ENCODE measurements around the gene CYFIP2.
A peak's percentile ranks its signal among the peaks of the same experiment; 100 is the strongest.
"Not testable (repeated sequence)": the region's sequence is repeated elsewhere in the genome, so short reads cannot be mapped to it uniquely, and the experiment has no call there.

Gene CYFIP2

DNA sequence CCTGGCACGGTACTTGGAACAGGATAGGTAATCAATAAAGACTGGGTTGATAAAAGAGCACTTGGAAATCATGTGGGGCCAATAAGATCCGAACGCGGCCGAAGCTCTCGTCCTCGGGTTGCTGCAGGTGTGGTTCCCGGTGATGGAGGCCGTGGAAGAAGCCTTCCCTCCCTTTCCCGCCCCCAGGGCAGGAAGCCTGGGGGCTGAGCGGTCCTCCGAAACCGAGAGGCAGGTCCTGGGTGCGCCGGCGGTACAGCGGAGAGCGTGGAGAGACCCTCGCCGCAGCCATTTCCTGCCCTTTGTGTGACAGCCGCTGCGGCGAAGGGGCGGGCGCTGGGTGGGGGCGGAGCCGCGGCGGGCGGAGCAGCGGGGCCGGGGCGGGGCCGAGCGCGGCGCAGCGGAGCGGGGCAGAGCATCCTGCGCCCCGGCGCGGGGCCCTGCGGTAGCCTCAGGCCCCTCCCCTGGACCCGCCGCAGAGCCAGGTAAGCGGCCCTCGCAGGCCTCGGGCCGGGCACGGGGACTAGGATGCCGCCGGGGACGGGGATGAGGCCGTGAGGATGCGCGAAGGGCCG lies at the start of gene CYFIP2:
Gene CYFIP2, plus strand, starts transcription at position 410 of the 572 bp plus-strand sequence. CDS start 19,239 bp downstream, outside the sequence.
- peak; percentile 15 for DNase-seq (ENCODE audit: low spot score)

DNA sequence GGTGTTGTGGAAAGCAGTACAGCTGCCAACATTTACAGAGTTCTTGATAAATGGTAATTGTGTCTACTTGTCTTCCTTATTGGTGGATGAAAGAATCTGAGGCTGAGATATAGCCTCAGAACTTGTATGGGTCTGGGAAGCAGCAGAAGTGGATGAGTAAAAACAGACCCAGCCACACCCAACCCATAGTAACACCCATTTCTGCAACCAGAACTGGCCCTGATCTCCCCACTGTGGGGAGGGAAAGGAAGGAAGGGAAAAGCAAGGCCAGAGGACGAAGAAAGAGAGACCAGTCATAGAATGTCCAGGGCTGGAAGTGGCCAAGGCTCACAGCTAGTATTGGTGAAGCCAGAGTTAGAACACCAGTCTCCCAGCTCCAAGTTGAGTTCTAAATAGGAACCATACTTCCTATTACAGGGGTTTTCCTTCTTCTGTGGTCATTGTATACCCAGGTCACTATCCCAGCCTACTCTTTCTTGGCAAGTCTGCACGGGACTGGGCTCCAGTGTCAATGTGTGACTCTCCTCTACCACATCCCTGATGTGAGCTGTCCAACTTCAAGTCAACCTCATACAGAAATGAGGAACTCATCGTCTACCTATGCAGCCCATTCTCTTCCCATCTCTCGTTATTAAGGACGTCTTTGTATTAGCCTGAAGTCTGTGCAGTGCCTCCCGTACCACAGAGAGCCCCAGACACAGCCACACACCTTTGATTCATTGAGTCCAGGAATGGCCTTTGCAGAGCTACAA lies 49.4 kb upstream of the CYFIP2 start:
- DNase-seq (ENCODE audit: low spot score), result no peak

DNA sequence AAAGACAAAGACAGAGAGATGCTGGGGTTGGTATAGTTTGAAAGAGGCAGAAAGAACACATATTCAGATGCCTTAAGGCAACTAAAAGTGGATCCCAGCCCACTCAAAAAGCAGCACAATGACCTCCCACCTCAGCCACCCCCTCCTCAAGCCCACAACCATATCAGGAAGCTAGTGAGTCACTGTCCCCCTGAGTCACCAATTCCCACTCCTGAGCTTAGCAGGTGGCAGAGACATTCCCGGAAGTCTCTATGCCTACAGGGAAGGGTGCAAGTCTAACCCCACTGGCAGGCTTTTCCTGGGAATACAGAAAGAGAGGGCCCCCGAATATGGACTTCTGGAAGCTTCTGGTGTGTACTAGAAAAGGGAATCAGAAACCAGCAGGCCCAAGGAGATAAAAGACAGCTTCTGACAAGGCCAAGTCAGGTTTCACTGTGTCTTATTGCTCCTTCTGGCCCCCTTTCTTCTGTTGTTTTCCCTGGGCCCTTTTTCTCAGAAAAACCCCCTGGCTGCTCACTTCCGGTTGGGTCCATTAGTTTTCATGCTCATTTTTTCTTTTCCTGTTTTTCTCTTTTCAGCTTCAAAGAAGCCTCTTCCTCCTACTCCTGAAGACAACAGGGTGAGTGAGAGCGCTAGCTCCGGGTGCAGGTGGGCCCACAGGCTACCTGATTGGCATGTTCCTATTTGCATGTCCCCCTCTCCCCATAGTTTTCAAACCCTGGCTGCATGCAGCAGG lies 48.5 kb upstream of the CYFIP2 start:
- no peak for DNase-seq (ENCODE audit: low spot score)

DNA sequence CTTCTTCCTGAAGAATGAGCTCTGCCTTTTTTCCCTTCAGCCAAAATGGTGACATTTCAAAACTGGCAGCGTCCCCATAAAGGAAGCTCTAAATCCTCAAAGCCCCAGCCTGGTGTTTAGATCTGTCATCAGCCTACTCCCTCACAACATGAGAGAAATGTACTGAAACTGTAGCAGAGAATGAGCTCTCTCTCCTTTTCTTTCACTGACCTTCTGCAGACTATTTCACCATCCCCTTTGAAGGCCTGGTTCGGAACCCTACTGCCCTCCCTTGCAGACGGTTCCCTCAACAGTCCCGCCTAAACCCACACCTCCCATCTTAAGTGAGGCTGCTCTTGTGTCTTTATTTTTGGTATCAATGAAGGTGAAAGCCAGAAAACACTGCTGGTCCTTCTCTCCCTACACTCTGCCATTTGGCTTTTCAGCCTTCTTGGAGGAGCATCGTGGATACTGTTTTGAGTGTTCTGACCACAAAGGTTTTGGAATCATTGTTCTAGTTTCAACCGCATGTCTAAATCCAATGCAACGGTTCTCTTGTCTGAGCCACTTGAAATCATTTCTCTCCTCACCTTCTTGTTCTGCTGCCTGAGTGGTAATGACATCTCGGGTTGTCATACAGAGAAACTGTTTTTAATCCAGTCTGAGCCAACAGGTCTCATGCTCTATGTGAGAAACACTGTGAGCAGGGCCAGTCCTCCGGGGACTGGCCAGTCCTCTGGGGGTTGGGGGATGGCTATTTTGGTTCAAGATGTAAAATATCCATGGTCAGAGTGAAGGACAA lies 46.2 kb upstream of the CYFIP2 start:
- no peak for DNase-seq (ENCODE audit: low spot score)

DNA sequence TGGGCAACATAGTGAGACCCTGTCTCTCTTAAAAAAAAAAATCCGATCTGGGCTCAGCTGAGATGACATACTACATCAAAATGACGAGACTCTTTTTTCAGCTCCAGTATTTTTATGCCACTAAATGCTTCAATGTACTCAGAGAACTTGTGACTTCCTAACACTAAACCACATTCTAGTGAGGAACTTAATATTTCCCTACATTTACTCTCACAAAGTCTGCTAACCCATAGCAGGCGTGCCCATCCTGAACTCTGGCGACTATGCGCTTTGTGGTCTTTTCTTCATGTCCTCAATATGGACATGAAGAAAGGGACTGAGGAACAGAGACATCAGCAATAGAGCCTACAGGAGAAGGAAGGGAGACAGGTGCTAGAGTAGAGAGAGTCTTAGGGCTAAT lies 44.0 kb upstream of the CYFIP2 start:
- DNase-seq (ENCODE audit: low spot score), result no peak

DNA sequence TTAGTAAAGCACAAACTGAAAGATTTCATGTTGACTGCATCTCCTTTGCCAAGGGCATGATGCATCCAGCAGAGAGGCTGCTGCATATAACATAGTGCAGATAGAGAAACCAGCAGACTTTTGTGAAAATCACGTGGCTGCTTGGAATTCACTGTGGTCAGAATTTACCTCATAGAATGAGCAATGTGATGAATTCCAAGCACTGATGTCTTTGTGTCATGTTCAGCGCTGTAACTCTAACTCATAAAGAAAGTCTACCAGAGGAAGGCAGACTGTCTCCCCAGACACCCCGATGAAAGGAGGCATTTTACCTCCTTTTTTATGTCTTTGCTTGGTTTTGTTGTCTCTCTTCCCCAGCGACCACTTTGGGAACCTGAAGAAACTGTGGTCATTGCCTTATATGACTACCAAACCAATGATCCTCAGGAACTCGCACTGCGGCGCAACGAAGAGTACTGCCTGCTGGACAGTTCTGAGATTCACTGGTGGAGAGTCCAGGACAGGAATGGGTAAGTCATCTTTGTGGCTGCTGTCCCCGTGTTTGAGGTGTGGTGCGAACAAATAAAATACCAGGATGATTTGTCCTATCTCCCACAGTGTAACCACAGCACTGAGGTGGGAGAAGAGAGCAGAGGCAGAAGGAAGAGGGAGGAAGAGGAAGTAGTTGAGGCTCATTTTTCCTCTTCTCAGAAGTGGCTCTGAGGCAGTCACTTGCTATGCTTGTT lies 43.3 kb upstream of the CYFIP2 start:
- no peak for DNase-seq (ENCODE audit: low spot score)

DNA sequence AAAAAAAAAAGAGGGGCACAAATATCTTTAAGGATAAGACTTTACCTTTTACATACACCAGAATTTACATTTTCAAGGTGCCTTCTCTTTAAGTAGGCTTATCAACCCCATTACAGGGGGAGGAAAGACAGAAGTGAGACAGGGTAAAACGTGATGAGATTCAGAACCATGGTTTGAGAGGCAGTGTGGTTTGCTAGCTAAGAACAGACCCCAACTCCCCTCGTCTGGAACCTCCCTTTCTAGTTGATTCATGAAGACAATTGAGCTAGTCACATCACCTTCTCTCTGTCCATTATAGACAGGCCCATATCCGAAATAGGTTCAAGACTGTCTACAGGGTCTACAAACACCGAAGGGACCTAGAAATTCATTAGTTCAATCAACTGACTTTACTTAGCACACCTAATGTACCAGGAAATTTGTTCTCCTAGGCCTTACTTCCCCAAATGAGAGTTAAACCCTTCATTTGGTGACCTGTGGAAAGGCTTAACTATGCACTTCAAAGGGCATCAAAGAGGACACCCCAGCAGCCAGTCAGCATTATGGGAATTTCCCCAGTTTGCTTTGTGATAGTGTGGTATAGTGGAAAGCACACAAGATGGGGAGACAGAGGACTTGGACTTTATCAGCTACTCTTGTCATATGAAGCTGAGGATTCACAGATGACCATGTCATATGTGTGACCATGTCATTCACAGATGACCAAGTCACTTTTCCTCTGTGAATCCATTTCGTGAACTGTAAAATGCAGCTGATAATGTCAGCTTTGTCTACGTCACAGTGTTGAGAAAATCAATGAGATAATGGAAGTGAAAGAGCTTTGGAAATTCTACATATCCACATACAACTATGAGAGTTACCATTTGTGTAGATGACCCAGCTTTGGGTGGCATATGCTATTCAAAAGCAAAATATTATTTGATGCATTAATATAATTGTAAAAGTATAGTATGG lies 40.2 kb upstream of the CYFIP2 start:
- DNase-seq (ENCODE audit: low spot score), result no peak

DNA sequence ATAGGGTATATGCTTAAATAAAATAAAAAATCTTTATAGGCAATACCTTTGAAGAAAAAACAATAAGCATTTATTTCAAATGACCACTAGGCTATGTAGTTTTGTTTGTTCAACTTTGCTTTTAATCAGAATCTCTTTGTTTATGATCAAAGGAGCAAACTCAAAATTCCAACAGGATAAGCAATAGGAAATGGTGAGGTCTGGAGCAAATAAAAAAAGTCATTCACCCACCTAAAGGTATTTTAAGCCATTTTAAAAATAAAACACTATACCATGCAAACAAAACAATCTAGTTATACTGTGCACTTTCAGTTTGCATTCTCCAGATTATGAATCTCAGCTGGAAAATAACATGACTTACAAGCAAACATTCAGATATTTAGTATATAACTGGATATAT lies 35.3 kb upstream of the CYFIP2 start:
- no peak for DNase-seq (ENCODE audit: low spot score)

DNA sequence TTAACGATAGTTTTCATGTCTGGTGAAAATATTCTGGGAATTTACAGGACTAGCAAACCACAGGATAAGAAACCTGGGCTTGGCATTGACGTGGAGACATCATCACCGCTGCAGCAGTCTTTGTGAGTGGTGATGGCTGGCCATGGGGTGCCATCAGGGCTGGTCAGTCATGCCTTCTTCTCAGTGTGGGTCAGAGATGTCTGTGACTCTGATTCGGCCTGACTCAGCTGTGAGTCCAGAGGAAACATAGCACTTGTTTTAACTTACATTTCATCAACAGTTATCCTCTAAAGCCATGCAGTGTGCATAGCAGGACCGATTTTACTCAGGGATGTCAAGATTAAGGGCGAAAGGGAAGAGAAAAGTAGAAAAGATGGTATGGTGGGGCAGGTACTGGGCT lies 33.2 kb upstream of the CYFIP2 start:
- DNase-seq (ENCODE audit: low spot score), result no peak

DNA sequence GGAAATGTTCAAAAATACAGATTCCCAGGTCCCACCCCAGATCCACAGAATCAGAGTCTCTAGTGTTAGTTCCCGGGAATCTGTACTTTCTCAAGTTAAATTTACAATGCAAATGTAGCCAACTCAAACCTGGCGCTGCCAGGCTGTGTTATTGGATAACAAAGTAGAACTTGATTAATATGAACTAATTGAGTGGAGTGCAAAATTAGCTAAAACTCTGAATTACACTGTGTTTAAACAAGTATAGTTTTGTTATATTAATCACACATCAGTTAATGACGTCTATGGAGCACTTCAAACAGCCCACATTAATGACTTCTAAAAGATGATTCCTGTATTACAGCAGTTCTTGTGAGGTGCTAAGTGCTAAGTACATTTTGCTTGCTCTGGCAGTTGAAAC lies 32.4 kb upstream of the CYFIP2 start:
- no peak for DNase-seq (ENCODE audit: low spot score)

DNA sequence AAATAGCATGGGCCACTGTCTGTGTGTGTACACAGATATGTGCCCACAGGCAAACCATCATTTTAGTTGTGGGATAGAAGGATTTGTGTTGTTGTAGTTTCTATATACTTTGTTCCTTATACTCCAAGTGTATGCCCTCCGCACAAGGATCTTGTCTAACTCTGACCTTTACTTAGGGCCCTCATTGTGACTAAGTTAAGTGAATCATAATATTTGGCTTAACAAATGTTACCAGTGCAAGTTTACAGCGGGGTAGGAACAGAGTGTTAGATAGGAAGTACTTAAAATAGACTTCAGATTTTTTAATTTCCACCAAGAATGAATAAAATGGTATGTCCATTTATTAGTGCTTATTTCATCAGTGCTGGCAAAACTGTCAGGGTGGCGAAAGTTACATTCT lies 29.5 kb upstream of the CYFIP2 start:
- DNase-seq (ENCODE audit: low spot score), result no peak

DNA sequence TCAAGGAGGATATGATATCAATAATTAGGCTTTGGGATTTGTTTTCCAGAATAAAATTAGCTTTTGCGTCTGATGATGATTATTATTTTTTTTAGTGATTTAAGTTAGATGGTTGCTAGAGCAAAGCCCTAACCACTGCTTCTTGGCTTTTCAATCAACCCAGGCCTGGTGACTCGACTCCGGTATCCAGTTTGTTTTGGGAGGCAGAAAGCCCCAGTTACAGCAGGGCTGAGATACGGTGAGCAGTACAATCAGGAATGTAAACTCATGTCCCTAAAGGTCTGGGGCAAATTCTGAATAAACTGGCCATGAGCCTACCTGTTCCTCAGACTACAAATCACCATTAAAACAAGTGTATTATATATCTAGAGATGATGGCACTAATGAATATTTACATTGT lies 24.4 kb upstream of the CYFIP2 start:
- DNase-seq (ENCODE audit: low spot score), result no peak

DNA sequence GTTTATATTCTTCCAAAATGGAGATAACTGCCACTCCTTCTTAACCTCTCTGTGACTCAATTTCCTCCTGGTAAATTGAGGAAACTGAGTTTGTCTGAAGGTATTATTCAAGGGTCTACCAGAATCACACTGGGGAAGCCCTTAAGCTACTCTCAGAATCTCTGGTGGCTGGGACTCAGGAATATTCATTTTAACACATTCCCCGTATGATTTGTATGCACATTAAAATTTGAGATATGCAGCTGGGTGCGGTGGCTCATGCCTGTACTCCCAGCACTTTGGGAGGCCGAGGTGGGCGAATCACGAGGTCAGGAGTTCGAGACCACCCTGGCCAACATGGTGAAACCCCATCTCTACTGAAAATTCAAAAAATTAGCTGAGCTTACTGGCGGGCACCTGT lies 21.2 kb upstream of the CYFIP2 start:
- DNase-seq (ENCODE audit: low spot score), result not testable (repeated sequence)

DNA sequence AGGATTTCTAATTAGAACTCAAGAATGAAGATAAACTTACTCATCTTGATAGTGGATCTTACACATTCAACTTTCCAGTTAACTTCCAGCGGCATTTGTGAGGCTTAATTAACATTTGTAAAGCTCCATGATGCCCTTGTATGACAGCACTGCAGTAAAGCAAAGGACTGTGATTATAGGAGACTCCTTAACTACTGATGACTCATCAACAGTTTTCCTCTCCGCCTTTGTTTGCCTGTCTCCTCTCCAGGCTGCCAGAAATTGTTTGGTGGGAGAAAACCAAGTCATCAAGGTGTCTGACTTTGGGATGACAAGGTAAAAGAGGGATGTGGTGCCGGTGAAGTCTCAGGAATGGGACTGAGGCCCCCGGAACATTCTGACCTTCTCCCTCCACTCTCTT lies 20.4 kb upstream of the CYFIP2 start:
- no peak for DNase-seq (ENCODE audit: low spot score)

DNA sequence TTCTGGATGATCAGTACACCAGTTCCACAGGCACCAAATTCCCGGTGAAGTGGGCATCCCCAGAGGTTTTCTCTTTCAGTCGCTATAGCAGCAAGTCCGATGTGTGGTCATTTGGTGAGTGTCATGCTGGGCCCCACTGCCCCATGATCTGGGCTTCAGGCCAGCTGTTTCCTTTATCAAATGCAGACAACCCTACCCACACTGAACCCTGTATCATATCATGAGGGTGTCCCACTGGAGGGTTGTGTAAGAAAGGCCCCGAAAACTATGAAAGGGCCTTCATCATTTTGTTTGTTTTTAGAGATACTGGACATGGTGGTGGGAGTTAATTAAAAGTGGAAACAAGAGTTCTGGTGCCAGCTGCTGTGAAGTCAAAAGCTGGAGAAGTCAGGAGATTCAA lies 20.0 kb upstream of the CYFIP2 start:
- DNase-seq (ENCODE audit: low spot score), result no peak

DNA sequence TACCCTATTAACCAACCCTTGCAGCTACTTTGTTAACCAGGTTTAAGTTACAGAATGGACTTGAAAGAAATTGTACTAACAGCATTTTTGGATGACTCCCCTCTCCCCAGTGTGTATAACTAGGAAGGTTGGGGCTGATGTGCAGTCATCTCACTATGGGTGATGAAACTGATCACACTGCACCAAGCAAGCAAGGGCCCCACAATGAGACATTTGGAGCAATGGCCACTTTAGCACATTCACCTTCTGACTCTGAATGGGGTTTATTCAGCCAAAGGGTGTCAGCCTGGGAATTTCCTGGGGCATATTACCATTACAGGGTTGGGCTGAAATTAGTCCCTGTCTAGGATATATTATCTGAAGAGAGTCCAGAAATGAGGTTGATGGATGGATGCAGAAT lies 18.7 kb upstream of the CYFIP2 start:
- no peak for DNase-seq (ENCODE audit: low spot score)

DNA sequence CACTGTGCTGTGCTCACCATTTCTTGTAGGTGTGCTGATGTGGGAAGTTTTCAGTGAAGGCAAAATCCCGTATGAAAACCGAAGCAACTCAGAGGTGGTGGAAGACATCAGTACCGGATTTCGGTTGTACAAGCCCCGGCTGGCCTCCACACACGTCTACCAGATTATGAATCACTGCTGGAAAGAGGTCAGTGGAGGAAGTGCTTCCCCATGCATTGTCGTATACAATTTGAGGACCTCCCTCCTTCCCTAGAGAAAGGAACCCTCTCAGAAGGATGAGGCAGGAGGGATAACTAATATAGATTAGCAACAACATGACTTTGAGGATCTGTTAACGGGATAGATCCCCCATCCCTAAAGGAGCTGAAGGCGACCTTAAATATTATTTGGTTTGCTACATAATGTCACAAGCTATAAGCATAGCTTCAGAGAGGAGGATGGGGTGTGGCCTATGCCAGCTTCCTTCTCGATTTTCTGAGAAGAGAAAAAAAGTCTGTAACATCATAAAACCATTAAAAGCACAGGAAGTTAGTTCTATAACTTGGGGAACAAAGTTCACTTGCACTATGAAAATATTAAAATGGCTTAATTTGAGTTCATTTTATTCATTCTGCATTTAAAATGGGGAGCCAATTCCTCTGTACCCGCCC lies 17.0 kb upstream of the CYFIP2 start:
- no peak for DNase-seq (ENCODE audit: low spot score)

DNA sequence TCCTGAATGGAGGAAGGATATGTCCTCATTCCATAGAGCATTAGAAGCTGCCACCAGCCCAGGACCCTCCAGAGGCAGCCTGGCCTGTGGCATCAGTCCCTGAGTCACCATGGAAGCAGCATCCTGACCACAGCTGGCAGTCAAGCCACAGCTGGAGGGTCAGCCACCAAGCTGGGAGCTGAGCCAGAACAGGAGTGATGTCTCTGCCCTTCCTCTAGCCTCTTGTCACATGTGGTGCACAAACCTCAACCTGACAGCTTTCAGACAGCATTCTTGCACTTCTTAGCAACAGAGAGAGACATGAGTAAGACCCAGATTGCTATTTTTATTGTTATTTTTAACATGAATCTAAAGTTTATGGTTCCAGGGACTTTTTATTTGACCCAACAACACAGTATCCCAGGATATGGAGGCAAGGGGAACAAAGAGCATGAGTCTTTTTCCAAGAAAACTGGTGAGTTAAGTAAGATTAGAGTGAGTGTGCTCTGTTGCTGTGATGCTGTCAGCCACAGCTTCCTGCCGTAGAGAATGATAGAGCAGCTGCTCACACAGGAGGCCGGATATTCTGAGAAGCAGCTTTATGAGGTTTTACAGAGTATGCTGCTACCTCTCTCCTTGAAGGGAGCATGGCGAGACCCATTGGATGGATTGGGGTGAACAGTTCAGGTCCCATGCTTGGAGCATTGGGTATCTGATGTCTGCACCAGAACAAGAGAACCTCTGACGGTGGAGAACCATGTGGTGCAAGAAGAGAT lies 13.0 kb upstream of the CYFIP2 start:
- DNase-seq (ENCODE audit: low spot score), result no peak

DNA sequence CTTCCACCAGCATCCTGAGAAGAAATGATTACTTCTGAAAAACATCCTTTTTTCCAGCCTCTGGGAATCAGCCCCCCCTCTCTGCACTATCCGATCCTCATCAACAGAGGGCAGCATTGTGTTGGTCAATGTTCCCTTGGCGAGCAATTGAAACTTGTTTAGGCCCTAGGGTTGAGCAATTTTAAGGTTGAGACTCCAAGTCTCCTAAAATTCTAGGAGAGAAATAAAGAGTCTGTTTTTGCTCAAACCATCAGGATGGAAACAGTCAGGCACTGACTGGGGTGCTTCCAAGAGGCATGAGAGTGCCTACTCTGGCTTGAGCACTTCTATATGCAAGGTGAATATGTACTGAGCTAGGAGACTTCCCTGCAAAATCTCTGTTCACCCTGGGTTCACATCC lies 12.4 kb upstream of the CYFIP2 start:
- DNase-seq (ENCODE audit: low spot score), result peak; percentile 14

Measured in hematopoietic multipotent progenitor cell treated with erythropoietin and hydrocortisone succinate and interleukin-3 and kit ligand, for 17 days (in vitro differentiated cells).